Keratinocyte (primary cell): ENCODE data around the gene KAT2B. TPM values are rescaled to one million over a fixed set of nuclear protein-coding genes. Genes with fewer than 3 reads are reported as not detected.

Experiments used
- DNase-seq: peaks from one replicate; pipeline ENCODE4 v3.0.0-alpha.2; 2011; ENCODE audit warnings: low read depth, missing footprints, low spot score
- FAIRE-seq: peaks from 2 replicates; lab custom pipeline; 2011; peaks lifted over from hg19 to GRCh38; lab: Jason Lieb, UNC
- H2AFZ ChIP-seq: 2 replicates; pipeline ENCODE4 v1.6.0; 2012; ENCODE audit warnings: low read length, control low read depth, inconsistent platforms; ENCODE audit not compliant: control insufficient read depth
- H3K27ac ChIP-seq: 2 replicates; pipeline ENCODE4 v1.5.1; 2011; ENCODE audit warnings: low read length; ENCODE audit not compliant: control insufficient read depth, insufficient read depth
- H3K27me3 ChIP-seq: 3 replicates; pipeline ENCODE4 v1.6.0; 2011; ENCODE audit warnings: low read length; ENCODE audit not compliant: control insufficient read depth, insufficient read depth; ENCODE audit errors: extremely low read depth
- H3K36me3 ChIP-seq, 2 experiments: 2 replicates in 1 of 2; 3 replicates in 1 of 2; pipeline ENCODE4 v1.5.1; 2011; ENCODE audit warnings: low read length in 2 of 2, mild to moderate bottlenecking in 1 of 2; ENCODE audit not compliant: control insufficient read depth in 2 of 2, insufficient read depth in 2 of 2; ENCODE audit errors: extremely low read depth in 1 of 2
- H3K4me1 ChIP-seq: 3 replicates; pipeline ENCODE4 v1.5.1; 2011; ENCODE audit warnings: low read length; ENCODE audit not compliant: control insufficient read depth, insufficient read depth; ENCODE audit errors: extremely low read depth
- H3K4me2 ChIP-seq: 3 replicates; pipeline ENCODE4 v1.6.0; 2011; ENCODE audit warnings: low read depth, low read length; ENCODE audit not compliant: control insufficient read depth, insufficient read depth; ENCODE audit errors: extremely low read depth
- H3K4me3 ChIP-seq, 3 experiments: fragments of 200-600 bp in 1 of 3; sonication (generic) in 1 of 3; 2 replicates in 2 of 3; 3 replicates in 1 of 3; pipeline ENCODE4 v1.5.1; 2011 to 2016; ENCODE audit warnings: low read length in 3 of 3, mild to moderate bottlenecking in 3 of 3, control low read depth in 2 of 3, inconsistent platforms in 1 of 3, low read depth in 1 of 3, mixed read lengths in 1 of 3, mixed run types in 1 of 3, moderate library complexity in 1 of 3; ENCODE audit not compliant: control insufficient read depth in 2 of 3, insufficient read depth in 2 of 3; ENCODE audit errors: extremely low read depth in 1 of 3
- H3K79me2 ChIP-seq: 2 replicates; pipeline ENCODE4 v1.6.0; 2012; ENCODE audit warnings: low read length; ENCODE audit not compliant: control insufficient read depth, insufficient read depth
- H3K9ac ChIP-seq: 3 replicates; pipeline ENCODE4 v1.6.0; 2011; ENCODE audit warnings: low read length; ENCODE audit not compliant: control insufficient read depth, insufficient read depth; ENCODE audit errors: extremely low read depth
- H3K9me1 ChIP-seq: 3 replicates; pipeline ENCODE4 v1.6.0; 2011; ENCODE audit warnings: low read length; ENCODE audit not compliant: control insufficient read depth, insufficient read depth; ENCODE audit errors: extremely low read depth
- H3K9me3 ChIP-seq: 2 replicates; pipeline ENCODE4 v1.5.1; 2012; ENCODE audit warnings: low read depth, low read length; ENCODE audit not compliant: control insufficient read depth
- H4K20me1 ChIP-seq: 3 replicates; pipeline ENCODE4 v1.6.0; 2011; ENCODE audit warnings: low read length; ENCODE audit not compliant: control insufficient read depth, insufficient read depth; ENCODE audit errors: extremely low read depth
- CTCF ChIP-seq, 3 experiments: IDR thresholded peaks in 1 of 3; conservative IDR thresholded peaks in 1 of 3; optimal IDR thresholded peaks in 1 of 3; 2 replicates in 2 of 3; 3 replicates in 1 of 3; pipeline versions ENCODE3 to v1.5.1; 2011; ENCODE audit warnings: low read length in 3 of 3, mild to moderate bottlenecking in 3 of 3, moderate library complexity in 2 of 3, control low read depth in 1 of 3, inconsistent platforms in 1 of 3; ENCODE audit not compliant: insufficient read depth in 2 of 3; ENCODE audit errors: extremely low read depth in 1 of 3
- EZH2 ChIP-seq: IDR thresholded peaks from one replicate; pipeline ENCODE4 v1.6.1; 2012; ENCODE audit warnings: inconsistent platforms, mild to moderate bottlenecking, low read length, moderate library complexity
- dilution Hi-C: fragments of 300-500 bp; cut with MboI; formaldehyde crosslinking; loops from one replicate; pipeline ENCODE4 v1.7.0; 2020; ENCODE audit warnings: low sequenced_read_pairs; ENCODE audit not compliant: extremely low pct_ligation_motif_present
- polyA plus RNA-seq, 5 experiments: library from polyadenylated mRNA; depleted of rRNA in 3 of 5; stranded (reverse) in 3 of 5; stranded (forward) in 1 of 5; unstranded in 1 of 5; fragments of >200 nt; gene quantifications; 1 replicate in 1 of 5; 2 replicates in 3 of 5; 3 replicates in 1 of 5; pipeline versions ENCODE4 v1.2.1 to v1.2.3, GENCODE V29; 2011 to 2012; ENCODE audit warnings: missing spikeins in 2 of 5, low read depth in 1 of 5, low replicate concordance in 1 of 5

KAT2B gene
- polyA plus RNA-seq, 1 donor (not counting 4 experiments of a cell fraction or from before 2014, with no cell fraction given): 4.6 TPM

DNA sequence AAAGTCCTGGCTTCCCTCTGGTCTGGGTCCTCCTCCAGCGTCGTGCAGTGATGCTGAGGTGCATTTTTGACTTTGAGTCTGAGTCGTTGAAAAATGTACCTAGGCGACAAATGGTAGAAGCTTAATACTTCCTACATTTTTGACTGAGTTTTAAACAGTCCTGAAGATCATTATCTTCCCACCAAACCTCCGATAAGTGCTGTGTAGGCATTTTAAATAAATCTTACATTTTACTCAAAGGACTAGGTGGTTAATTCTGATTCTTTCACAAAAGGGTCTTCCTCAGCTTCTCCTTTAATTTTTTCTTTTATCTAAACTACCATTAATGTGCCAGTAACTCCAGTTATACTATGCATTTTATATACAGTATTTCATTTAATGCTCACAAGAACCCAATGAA, 70.6 kb downstream of the KAT2B start:
- no peak overlapping the region for H3K27ac ChIP-seq
- dilution Hi-C loops: no loop called here
- H3K79me2 ChIP-seq: no peaks in the 10 kb centered on the region
- no peak overlapping the region for H3K9ac ChIP-seq
- H2AFZ ChIP-seq: no peak overlapping the region
- H3K4me1 ChIP-seq: no peaks in the 10 kb centered on the region
- no peaks in the 10 kb centered on the region for H3K36me3 ChIP-seq
- H3K4me3 ChIP-seq: no peak overlapping the region
- no peak for TF ChIP-seq EZH2
- no peak for TF ChIP-seq CTCF (optimal IDR thresholded peaks at IDR 0.05 in 1 of 3, IDR thresholded peaks at IDR 0.05 in 1 of 3, conservative IDR thresholded peaks at IDR 0.05 in 1 of 3; ENCODE audit: extremely low read depth in 1 of 3, insufficient read depth in 2 of 3, low read length in 3 of 3)
- no peaks in the 10 kb centered on the region for H3K27me3 ChIP-seq
- H4K20me1 ChIP-seq: no peaks in the 10 kb centered on the region
- H3K4me2 ChIP-seq: no peak overlapping the region
- no peaks in the 10 kb centered on the region for H3K9me1 ChIP-seq
- FAIRE-seq (no peak), DNase-seq (no peak)
- no peaks in the 10 kb centered on the region for H3K9me3 ChIP-seq

DNA sequence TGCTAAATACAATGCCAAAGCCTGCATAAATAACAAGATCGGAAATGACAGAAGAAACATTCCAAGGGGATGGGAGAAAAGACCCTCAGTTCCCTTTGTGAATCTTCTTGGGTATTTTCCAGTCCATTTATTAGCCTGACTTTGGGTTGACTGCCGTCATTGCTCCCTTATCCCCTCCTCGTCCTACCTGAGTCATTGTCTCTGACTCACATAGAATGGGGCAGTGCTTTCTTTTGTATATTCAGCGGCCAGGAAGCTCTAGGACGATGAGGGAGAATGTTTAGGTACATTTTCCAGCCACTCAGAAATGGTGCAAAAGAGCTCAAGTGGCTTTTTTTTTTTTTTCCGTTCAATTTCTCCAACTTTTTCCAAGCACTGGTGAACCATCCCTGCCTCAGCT, 71.6 kb downstream of the KAT2B start:
- H3K9me1 ChIP-seq: no peaks in the 10 kb centered on the region
- H4K20me1 ChIP-seq: no peaks in the 10 kb centered on the region
- H3K9me3 ChIP-seq: no peaks in the 10 kb centered on the region
- H3K4me3 ChIP-seq: no peak overlapping the region
- no peak for TF ChIP-seq CTCF (optimal IDR thresholded peaks at IDR 0.05 in 1 of 3, IDR thresholded peaks at IDR 0.05 in 1 of 3, conservative IDR thresholded peaks at IDR 0.05 in 1 of 3; ENCODE audit: extremely low read depth in 1 of 3, insufficient read depth in 2 of 3, low read length in 3 of 3)
- TF ChIP-seq EZH2: no peak
- no peaks in the 10 kb centered on the region for H3K36me3 ChIP-seq
- dilution Hi-C loops: no loop called here
- H3K27ac ChIP-seq: no peak overlapping the region
- DNase-seq (no peak), FAIRE-seq (no peak)
- H3K27me3 ChIP-seq: no peaks in the 10 kb centered on the region
- no peak overlapping the region for H3K4me2 ChIP-seq
- no peaks in the 10 kb centered on the region for H3K4me1 ChIP-seq
- no peaks in the 10 kb centered on the region for H3K79me2 ChIP-seq
- no peak overlapping the region for H3K9ac ChIP-seq
- no peak overlapping the region for H2AFZ ChIP-seq
